Activated CD8-positive, alpha-beta memory T cell treated with anti-CD3 and anti-CD28 coated beads, Interleukin-2, amount 10 ng/mL, durations not matched to agents 7 days and 5 days (primary cell): Measurements from ENCODE around the gene DGLUCY. TPM values are rescaled to one million over a fixed set of nuclear protein-coding genes. Genes with fewer than 3 reads are reported as not detected.
A peak's percentile ranks its signal among the peaks of the same experiment; 100 is the strongest.
"Not testable (repeated sequence)": the region's sequence is repeated elsewhere in the genome, so short reads cannot be mapped to it uniquely, and the experiment has no call there.

ENCODE experiments used
- ATAC-seq: fragments of 150-1000 bp; cut with Tn5 transposase; one replicate; pipeline ENCODE4 v1.10.0; 2021; ENCODE audit warnings: moderate library complexity
- CTCF ChIA-PET: fragments of 350-600 bp; sonication (Branson Sonifier 250); formaldehyde crosslinking; loops from one replicate; lab custom pipeline; 2021; ENCODE audit warnings: antibody characterized with exemption; lab: Charles Lee
- DNase-seq: peaks from one replicate; pipeline ENCODE4 v3.0.0-alpha.2; 2020
- H3K27ac Mint-ChIP-seq: one replicate; pipeline ENCODE4 v1.8.0; 2021; ENCODE audit warnings: mild to moderate bottlenecking, mixed read lengths
- H3K27me3 Mint-ChIP-seq: one replicate; pipeline ENCODE4 v1.8.0; 2021; ENCODE audit warnings: mixed read lengths
- H3K36me3 Mint-ChIP-seq: one replicate; pipeline ENCODE4 v1.8.0; 2021; ENCODE audit warnings: mild to moderate bottlenecking, mixed read lengths
- H3K4me1 Mint-ChIP-seq: one replicate; pipeline ENCODE4 v1.8.0; 2021; ENCODE audit warnings: mixed read lengths
- H3K4me3 Mint-ChIP-seq: one replicate; pipeline ENCODE4 v1.8.0; 2021; ENCODE audit warnings: mild to moderate bottlenecking, moderate library complexity, mixed read lengths
- H3K9me3 Mint-ChIP-seq: one replicate; pipeline ENCODE4 v1.8.0; 2022; ENCODE audit warnings: low read depth, mixed read lengths
- total RNA-seq, 2 experiments: library from RNA; stranded (reverse); gene quantifications; one replicate each; pipeline ENCODE4 v1.2.3, GENCODE V29; 2021

DGLUCY gene
- total RNA-seq, 2 experiments from 2014 or later, result 113 to 176 TPM

DNA sequence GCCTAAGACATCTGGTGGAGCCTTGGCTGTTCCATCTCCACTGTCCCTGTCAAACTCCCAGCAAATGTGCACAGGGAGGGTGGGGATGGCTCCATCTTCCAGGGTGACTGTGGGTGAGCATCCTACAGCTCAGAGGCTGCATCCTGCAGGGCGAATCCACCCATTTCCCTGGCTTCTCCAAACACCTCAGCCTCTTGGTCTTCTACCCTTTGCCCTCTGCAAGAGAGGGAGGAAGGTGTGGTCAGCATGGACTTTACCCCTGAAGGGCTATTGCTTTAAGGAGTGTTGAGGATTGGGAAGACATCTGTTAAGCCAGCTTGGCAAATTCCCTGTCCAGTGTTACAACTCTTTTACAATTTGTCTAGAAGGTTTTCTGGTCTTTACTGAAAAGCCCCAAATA is 23.1 kb upstream of the DGLUCY start:
- DNase-seq, result no peak
- Mint-ChIP-seq H3K27ac (no peak overlapping the region), H3K4me1 (peaks cover 22% of the 10 kb centered on the region), H3K27me3 (no peaks in the 10 kb centered on the region), H3K36me3 (peaks cover 2% of the 10 kb centered on the region), H3K4me3 (no peak overlapping the region), H3K9me3 (no peaks in the 10 kb centered on the region)
- CTCF ChIA-PET, result interaction anchor here (1.3 to 1.4 kb wide), 3 partner anchors 12 to 188 kb away, joined by 3 to 4 read pairs (median 3); no protein-coding TSS in a partner anchor
- ATAC-seq, result no peak

DNA sequence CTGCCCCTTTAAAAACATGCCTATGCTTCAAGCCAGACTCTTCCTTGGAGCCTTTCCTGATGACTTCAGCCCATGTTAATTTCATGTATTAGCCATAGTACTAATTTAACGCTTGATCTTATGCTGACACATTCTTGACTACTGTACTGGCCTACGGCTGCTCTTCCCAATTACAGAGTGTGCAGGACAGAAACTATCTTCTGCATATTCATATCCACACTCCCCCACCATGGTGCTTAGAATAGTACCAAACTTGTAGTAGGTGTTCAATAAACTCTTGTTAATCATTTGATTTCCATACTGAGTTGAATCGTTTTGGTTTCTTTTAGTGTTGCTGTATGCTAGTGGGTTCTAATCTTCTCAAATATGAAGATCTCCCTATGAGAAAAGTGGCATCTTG is 21.8 kb upstream of the DGLUCY start:
- H3K4me3 Mint-ChIP-seq, result no peak overlapping the region
- peaks cover 2% of the 10 kb centered on the region for H3K36me3 Mint-ChIP-seq
- ATAC-seq, result no peak
- H3K27me3 Mint-ChIP-seq, result no peaks in the 10 kb centered on the region
- peaks cover 19% of the 10 kb centered on the region for H3K4me1 Mint-ChIP-seq
- no peaks in the 10 kb centered on the region for H3K9me3 Mint-ChIP-seq
- CTCF ChIA-PET, result no interaction called here
- no peak for DNase-seq
- no peak overlapping the region for H3K27ac Mint-ChIP-seq

DNA sequence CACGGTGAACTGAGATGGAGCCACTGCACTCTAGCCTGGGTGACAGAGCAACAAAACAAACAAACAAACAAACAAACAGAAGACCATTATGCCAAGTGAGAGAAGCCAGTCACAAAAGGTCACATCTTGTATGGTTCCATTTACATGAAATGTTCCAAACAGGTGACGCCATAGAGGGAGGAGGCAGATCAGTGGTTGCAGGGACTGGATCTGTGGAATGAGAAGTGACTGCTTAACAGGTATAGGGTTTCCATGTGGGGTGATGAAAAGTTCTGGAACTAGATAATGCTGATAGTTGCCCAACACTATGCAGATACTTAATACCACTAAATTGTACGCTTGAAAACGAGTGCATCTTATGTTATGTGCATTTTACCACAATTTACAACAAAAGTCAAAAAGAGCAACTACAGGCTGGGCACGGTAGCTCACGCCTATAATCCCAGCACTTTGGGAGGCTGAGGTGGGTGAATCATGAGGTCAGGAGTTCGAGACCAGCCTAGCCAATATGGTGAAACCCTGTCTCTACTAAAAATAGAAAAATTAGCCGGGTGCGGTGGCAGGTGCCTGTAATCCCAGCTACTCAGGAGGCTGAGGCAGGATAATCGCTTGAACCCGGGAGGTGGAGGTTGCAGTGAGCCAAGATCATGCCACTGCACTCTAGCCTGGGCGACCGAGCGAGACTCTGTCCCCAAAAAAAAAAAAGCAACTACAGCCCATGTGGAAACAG is 20.0 kb upstream of the DGLUCY start:
- H3K9me3 Mint-ChIP-seq, CTCF ChIA-PET, H3K4me3 Mint-ChIP-seq, H3K27ac Mint-ChIP-seq, ATAC-seq, H3K27me3 Mint-ChIP-seq, H3K36me3 Mint-ChIP-seq, DNase-seq: not testable (repeated sequence)
- peaks cover 16% of the 10 kb centered on the region for H3K4me1 Mint-ChIP-seq

DNA sequence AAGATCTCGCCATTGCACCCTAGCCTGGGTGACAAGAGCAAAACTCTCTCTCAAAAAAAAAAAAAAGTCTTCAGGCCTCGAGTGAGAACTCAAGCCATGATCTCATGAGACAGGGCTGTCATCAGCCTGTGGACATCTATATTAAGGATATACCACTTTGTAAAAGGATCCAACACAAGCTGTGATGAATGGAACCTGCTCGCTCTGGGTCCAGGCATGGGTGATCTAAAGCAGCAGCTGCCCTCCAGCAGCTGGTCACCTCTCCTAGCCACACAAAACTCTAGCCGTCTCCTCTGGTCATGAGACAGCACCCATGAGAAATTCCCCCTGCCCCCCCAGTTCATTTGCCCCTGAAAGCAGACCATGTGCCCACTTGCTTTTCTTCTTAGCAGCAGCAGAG is 19.1 kb upstream of the DGLUCY start:
- CTCF ChIA-PET, result interaction anchor here (0.9 to 1.1 kb wide), 2 partner anchors 12 to 20 kb away, joined by 3 read pairs; no protein-coding TSS in a partner anchor
- no peaks in the 10 kb centered on the region for H3K9me3 Mint-ChIP-seq
- no peak for ATAC-seq
- no peaks in the 10 kb centered on the region for H3K27me3 Mint-ChIP-seq
- no peak overlapping the region for H3K4me3 Mint-ChIP-seq
- no peak overlapping the region for H3K27ac Mint-ChIP-seq
- H3K4me1 Mint-ChIP-seq, result peaks cover 22% of the 10 kb centered on the region
- no peak for DNase-seq
- H3K36me3 Mint-ChIP-seq, result peaks cover 5% of the 10 kb centered on the region

- ATAC-seq (no peak), DNase-seq (no peak)
- Mint-ChIP-seq H3K4me3 (no peak overlapping the region), H3K4me1 (peaks cover 22% of the 10 kb centered on the region), H3K27ac (no peak overlapping the region), H3K27me3 (no peaks in the 10 kb centered on the region), H3K9me3 (no peaks in the 10 kb centered on the region), H3K36me3 (peaks cover 5% of the 10 kb centered on the region)
- CTCF ChIA-PET, result interaction anchor here (0.7 to 1.1 kb wide), 3 partner anchors 12 to 20 kb away, joined by 3 read pairs; no protein-coding TSS in a partner anchor
Measured at GRCh38 chr14:91095178-91095577, 18.7 kb upstream of the DGLUCY start.

GRCh38 chr14:91097657-91098056 is 16.2 kb upstream of the DGLUCY start:
- H3K4me1 Mint-ChIP-seq, result peaks cover 21% of the 10 kb centered on the region
- H3K4me3 Mint-ChIP-seq, DNase-seq, H3K36me3 Mint-ChIP-seq, H3K27ac Mint-ChIP-seq, ATAC-seq, H3K27me3 Mint-ChIP-seq, H3K9me3 Mint-ChIP-seq: not testable (repeated sequence)
- CTCF ChIA-PET, result interaction anchor here (0.7 to 1.5 kb wide), 4 partner anchors 9 to 84 kb away, joined by 3 read pairs; partner anchors contain the start of gene RPS6KA5

- CTCF ChIA-PET, result interaction anchor here (1.1 to 1.6 kb wide), 2 partner anchors 13 to 38 kb away, joined by 3 to 5 read pairs; partner anchors contain the start of gene RPS6KA5
- no peak overlapping the region for H3K4me3 Mint-ChIP-seq
- ATAC-seq, result no peak
Measured at GRCh38 chr14:91098591-91098990, 15.3 kb upstream of the DGLUCY start.

DNA sequence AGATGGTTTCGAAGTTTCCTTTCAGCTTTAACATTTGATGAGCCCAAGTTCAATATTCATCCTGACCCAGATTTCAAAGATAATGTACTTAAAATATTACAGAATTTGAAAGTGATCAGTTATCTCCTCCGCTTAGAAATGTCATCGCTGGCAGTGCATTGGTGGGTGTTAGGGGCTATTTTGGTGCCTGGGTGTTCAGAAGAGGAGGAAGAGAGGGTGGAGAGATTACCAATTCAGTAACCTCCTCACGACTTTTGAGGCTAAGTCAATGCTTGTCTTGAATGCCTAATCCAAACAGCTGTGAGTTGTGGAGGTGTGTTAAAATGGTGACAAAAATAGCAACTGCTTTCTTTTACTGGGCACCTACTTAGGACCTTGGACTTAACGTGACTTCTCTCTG is 13.8 kb upstream of the DGLUCY start:
- H3K27me3 Mint-ChIP-seq, result no peaks in the 10 kb centered on the region
- peak overlapping the region; percentile 77 for H3K27ac Mint-ChIP-seq
- peak; percentile 67 for ATAC-seq
- H3K4me1 Mint-ChIP-seq, result peaks cover 21% of the 10 kb centered on the region
- DNase-seq, result no peak
- H3K9me3 Mint-ChIP-seq, result no peaks in the 10 kb centered on the region
- CTCF ChIA-PET, result interaction anchor here (1.0 to 1.7 kb wide), 4 partner anchors 13 to 209 kb away, joined by 3 to 4 read pairs (median 4); partner anchors contain the start of gene DGLUCY
- H3K36me3 Mint-ChIP-seq, result peaks cover 8% of the 10 kb centered on the region
- peak overlapping the region; percentile 6 for H3K4me3 Mint-ChIP-seq

More at GRCh38 chr14:91098591-91098990, 15.3 kb upstream of the DGLUCY start:
- Mint-ChIP-seq H3K4me1 (peaks cover 21% of the 10 kb centered on the region), H3K9me3 (no peaks in the 10 kb centered on the region), H3K27me3 (no peaks in the 10 kb centered on the region), H3K27ac (no peak overlapping the region), H3K36me3 (peaks cover 7% of the 10 kb centered on the region)
- DNase-seq, result no peak

GRCh38 chr14:91103116-91103515 is 10.8 kb upstream of the DGLUCY start:
- no peak for ATAC-seq
- Mint-ChIP-seq H3K36me3 (peaks cover 9% of the 10 kb centered on the region), H3K4me3 (no peak overlapping the region), H3K27ac (no peak overlapping the region), H3K27me3 (no peaks in the 10 kb centered on the region), H3K4me1 (peaks cover 28% of the 10 kb centered on the region), H3K9me3 (no peaks in the 10 kb centered on the region)
- CTCF ChIA-PET, result no interaction called here
- DNase-seq, result no peak

- H3K27ac Mint-ChIP-seq, result peak overlapping the region; percentile 94
- H3K36me3 Mint-ChIP-seq, result peaks cover 10% of the 10 kb centered on the region
- DNase-seq (peak; percentile 65), ATAC-seq (peak; percentile 13)
- no peaks in the 10 kb centered on the region for H3K27me3 Mint-ChIP-seq
- CTCF ChIA-PET, result no interaction called here
- peaks cover 54% of the 10 kb centered on the region for H3K4me1 Mint-ChIP-seq
- peak overlapping the region; percentile 34 for H3K4me3 Mint-ChIP-seq
- H3K9me3 Mint-ChIP-seq, result no peaks in the 10 kb centered on the region
Measured at GRCh38 chr14:91108941-91109611, 4.8 kb upstream of the DGLUCY start.

DNA sequence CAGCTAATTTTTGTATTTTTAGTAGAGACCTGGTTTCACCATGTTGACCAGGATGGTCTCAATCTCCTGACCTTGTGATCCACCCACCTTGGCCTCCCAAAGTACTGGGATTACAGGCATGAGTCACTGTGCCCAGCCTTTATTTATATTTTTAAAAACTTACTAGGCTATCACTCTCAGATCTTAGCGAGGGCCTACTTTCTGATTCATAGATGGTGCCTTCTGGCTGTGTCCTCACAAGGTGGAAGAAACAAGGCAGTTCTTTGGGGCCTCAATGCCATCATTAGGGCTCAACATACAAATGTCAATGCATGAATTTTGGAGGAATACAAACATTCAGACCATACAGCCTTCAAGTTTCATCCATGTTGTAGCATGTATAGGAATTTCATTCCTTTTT is 2.4 kb upstream of the DGLUCY start:
- H3K4me3 Mint-ChIP-seq, result no peak overlapping the region
- ATAC-seq, result no peak
- H3K9me3 Mint-ChIP-seq, result no peaks in the 10 kb centered on the region
- CTCF ChIA-PET, result interaction anchor here (1.0 to 5.7 kb wide), 3 partner anchors 49 to 99 kb away, joined by 3 to 125 read pairs (median 3); partner anchors contain the start of gene RPS6KA5
- H3K27me3 Mint-ChIP-seq, result no peaks in the 10 kb centered on the region
- H3K27ac Mint-ChIP-seq, result peak overlapping the region; percentile 96
- H3K36me3 Mint-ChIP-seq, result peaks cover 25% of the 10 kb centered on the region
- no peak for DNase-seq
- H3K4me1 Mint-ChIP-seq, result peaks cover 61% of the 10 kb centered on the region

- Mint-ChIP-seq H3K4me3 (peak overlapping the region; percentile 98), H3K27ac (peak overlapping the region; percentile 96), H3K36me3 (peaks cover 31% of the 10 kb centered on the region), H3K4me1 (peaks cover 67% of the 10 kb centered on the region), H3K27me3 (no peaks in the 10 kb centered on the region), H3K9me3 (no peaks in the 10 kb centered on the region)
- ATAC-seq (no peak), DNase-seq (no peak)
- CTCF ChIA-PET, result interaction anchor here (1.0 to 5.7 kb wide), 3 partner anchors 50 to 100 kb away, joined by 3 to 125 read pairs (median 26); partner anchors contain the start of gene RPS6KA5
Measured at GRCh38 chr14:91112194-91112593, 1.7 kb upstream of the DGLUCY start.
